Transverse colon (tissue), 3 donors: ENCODE measurements around the gene MANSC4.

Source experiments
- POLR2A ChIP-seq: fragments of 450-650 bp; IDR thresholded peaks from one replicate; pipeline ENCODE4 v1.6.1; 2016; ENCODE audit warnings: antibody characterized with exemption, mild to moderate bottlenecking, moderate library complexity
- TF ChIP-seq, protein P1 (sequence below), 5 experiments: fragments of 200-600 bp in 3 of 5; fragments of 450-650 bp in 2 of 5; sonication (generic) in 3 of 5; IDR thresholded peaks; 1 replicate in 2 of 5; 2 replicates in 3 of 5; pipeline ENCODE4 v1.5.1; 2016 to 2017; ENCODE audit warnings: antibody characterized with exemption in 5 of 5, inconsistent platforms in 3 of 5, mild to moderate bottlenecking in 2 of 5, moderate library complexity in 1 of 5

DNA sequence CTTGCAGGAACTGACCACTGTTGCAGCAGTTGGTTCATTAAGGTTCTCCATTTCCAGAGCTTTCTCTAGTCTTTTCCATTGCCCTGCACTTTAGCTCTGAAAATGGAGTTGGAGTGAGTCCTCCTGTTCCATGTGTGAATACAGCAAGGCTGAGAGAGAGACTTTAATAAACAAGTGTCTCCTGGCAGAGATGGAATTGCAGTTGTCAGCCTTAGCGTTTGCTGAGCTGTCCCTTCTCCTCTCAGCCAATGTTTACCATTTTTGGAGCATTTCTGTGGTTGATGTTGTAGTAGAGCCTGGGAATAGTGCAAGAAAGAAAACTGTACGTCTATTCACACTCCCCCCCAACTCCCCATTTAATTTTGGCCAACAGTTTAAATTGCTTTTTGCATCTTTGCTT is 7.5 kb upstream of the MANSC4 start:
- TF ChIP-seq, protein P1, sequence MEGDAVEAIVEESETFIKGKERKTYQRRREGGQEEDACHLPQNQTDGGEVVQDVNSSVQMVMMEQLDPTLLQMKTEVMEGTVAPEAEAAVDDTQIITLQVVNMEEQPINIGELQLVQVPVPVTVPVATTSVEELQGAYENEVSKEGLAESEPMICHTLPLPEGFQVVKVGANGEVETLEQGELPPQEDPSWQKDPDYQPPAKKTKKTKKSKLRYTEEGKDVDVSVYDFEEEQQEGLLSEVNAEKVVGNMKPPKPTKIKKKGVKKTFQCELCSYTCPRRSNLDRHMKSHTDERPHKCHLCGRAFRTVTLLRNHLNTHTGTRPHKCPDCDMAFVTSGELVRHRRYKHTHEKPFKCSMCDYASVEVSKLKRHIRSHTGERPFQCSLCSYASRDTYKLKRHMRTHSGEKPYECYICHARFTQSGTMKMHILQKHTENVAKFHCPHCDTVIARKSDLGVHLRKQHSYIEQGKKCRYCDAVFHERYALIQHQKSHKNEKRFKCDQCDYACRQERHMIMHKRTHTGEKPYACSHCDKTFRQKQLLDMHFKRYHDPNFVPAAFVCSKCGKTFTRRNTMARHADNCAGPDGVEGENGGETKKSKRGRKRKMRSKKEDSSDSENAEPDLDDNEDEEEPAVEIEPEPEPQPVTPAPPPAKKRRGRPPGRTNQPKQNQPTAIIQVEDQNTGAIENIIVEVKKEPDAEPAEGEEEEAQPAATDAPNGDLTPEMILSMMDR (IDR thresholded peaks at IDR 0.05): no peak
- TF ChIP-seq POLR2A: no peak
